ENCODE data around the gene GNPTAB.

Gene GNPTAB

GRCh38 chr12:101803978-101804377 lies 26.8 kb downstream of the GNPTAB start:
- no peak for TF ChIP-seq CTCF (IDR thresholded peaks at IDR 0.05)

- TF ChIP-seq CTCF (IDR thresholded peaks at IDR 0.05) = no peak
These were observed 28.3 kb downstream of the GNPTAB start for GRCh38 chr12:101802486-101802885.

GRCh38 chr12:101799774-101800173 lies 31.0 kb downstream of the GNPTAB start:
- TF ChIP-seq CTCF (IDR thresholded peaks at IDR 0.05) = no peak

- no peak for TF ChIP-seq CTCF (IDR thresholded peaks at IDR 0.05)
These were observed 35.0 kb downstream of the GNPTAB start for GRCh38 chr12:101795786-101796185.

- TF ChIP-seq CTCF (IDR thresholded peaks at IDR 0.05) = no peak
These were observed 35.7 kb downstream of the GNPTAB start for GRCh38 chr12:101795013-101795412.

GRCh38 chr12:101794574-101794973 lies 36.2 kb downstream of the GNPTAB start:
- TF ChIP-seq CTCF (IDR thresholded peaks at IDR 0.05) = no peak

- TF ChIP-seq CTCF (IDR thresholded peaks at IDR 0.05) = no peak
These were observed 37.4 kb downstream of the GNPTAB start for GRCh38 chr12:101793401-101793800.
